Panc1 (cell line): ENCODE results near the gene TICAM2.

Experiments
- CTCF ChIP-seq: fragments of 450-650 bp; IDR thresholded peaks from 2 replicates; pipeline ENCODE4 v1.5.1; 2017; ENCODE audit warnings: mild to moderate bottlenecking
- POLR2AphosphoS5 ChIP-seq: IDR thresholded peaks from 2 replicates; pipeline ENCODE4 v1.6.1; 2012; ENCODE audit warnings: mild to moderate bottlenecking, low read depth, low read length, moderate library complexity
- SIN3A ChIP-seq: IDR thresholded peaks from 2 replicates; pipeline ENCODE4 v1.6.1; 2012; ENCODE audit warnings: low read depth, mild to moderate bottlenecking, low read length, moderate library complexity, borderline replicate concordance; ENCODE audit not compliant: insufficient read depth
- TF ChIP-seq, protein P1 (sequence below), 2 experiments: IDR thresholded peaks; 2 replicates each; pipeline ENCODE4 v1.6.1; 2011 to 2012; ENCODE audit warnings: low read depth in 2 of 2, control low read depth in 1 of 2, low read length in 1 of 2, mild to moderate bottlenecking in 1 of 2, moderate library complexity in 1 of 2; ENCODE audit not compliant: insufficient read depth in 1 of 2

- TF ChIP-seq CTCF (no peak), SIN3A (0 out of 2 replicates have a peak, but pooled peaks have one; percentile 66), POLR2AphosphoS5 (peak; percentile 83)
- TF ChIP-seq, protein P1, sequence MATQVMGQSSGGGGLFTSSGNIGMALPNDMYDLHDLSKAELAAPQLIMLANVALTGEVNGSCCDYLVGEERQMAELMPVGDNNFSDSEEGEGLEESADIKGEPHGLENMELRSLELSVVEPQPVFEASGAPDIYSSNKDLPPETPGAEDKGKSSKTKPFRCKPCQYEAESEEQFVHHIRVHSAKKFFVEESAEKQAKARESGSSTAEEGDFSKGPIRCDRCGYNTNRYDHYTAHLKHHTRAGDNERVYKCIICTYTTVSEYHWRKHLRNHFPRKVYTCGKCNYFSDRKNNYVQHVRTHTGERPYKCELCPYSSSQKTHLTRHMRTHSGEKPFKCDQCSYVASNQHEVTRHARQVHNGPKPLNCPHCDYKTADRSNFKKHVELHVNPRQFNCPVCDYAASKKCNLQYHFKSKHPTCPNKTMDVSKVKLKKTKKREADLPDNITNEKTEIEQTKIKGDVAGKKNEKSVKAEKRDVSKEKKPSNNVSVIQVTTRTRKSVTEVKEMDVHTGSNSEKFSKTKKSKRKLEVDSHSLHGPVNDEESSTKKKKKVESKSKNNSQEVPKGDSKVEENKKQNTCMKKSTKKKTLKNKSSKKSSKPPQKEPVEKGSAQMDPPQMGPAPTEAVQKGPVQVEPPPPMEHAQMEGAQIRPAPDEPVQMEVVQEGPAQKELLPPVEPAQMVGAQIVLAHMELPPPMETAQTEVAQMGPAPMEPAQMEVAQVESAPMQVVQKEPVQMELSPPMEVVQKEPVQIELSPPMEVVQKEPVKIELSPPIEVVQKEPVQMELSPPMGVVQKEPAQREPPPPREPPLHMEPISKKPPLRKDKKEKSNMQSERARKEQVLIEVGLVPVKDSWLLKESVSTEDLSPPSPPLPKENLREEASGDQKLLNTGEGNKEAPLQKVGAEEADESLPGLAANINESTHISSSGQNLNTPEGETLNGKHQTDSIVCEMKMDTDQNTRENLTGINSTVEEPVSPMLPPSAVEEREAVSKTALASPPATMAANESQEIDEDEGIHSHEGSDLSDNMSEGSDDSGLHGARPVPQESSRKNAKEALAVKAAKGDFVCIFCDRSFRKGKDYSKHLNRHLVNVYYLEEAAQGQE (IDR thresholded peaks at IDR 0.05; ENCODE audit: insufficient read depth in 1 of 2, low read depth in 2 of 2, low read length in 1 of 2), result no peak
Observed at GRCh38 chr5:115625579-115626444, 23.5 kb upstream of the TICAM2 start, which contains the start of gene TMED7.
